ENCODE data around the gene MINDY4B. TPM values are rescaled to one million over a fixed set of nuclear protein-coding genes. Genes with fewer than 3 reads are reported as not detected.
A peak's percentile ranks its signal among the peaks of the same experiment; 100 is the strongest.

The MINDY4B gene
- polyA plus RNA-seq, 2 of the 4 experiments (the other 2 are of a cell fraction) = not detected

DNA sequence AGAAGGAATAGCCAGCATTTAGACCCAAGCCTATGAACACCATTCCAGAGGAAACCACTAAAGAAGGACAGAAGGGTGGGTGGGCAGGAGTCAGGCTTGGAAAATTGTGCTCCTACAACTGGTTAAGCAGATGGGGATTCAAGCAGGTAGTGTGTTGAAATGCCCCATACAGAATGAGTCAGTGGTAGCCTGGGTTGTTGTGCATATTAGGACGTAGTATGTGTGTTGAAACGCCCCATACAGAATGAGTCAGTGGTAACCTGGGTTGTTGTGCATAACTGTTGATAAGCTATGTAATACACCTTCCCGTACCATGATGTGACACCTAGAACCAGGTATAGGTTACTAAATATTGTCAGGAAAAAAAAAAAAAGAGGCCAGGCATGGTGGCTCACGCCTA is 34.0 kb downstream of the MINDY4B start:
- CTCF ChIA-PET = no interaction called here
- POLR2A ChIA-PET = no interaction called here
- FAIRE-seq = no peak

GRCh38 chr3:150870406-150870805 is 34.8 kb downstream of the MINDY4B start:
- H3K4me1 ChIP-seq = no peaks in the 10 kb centered on the region
- FAIRE-seq = no peak
- H3K4me2 ChIP-seq = no peak overlapping the region
- POLR2A ChIA-PET = no interaction called here
- WGBS (ENCODE audit: missing lambda C conversion rate) = 77% methylated on average over 3 of the region's 3 CpGs
- ATAC-seq = no peak
- no peak overlapping the region for H3K4me3 ChIP-seq
- H3K27ac ChIP-seq = no peak overlapping the region
- DNase-seq (ENCODE audit: low read depth in 1 of 2, low spot score in 1 of 2) = no peak
- TF ChIP-seq KDM5A (IDR thresholded peaks at IDR 0.05) (no peak), MYC (IDR thresholded peaks at IDR 0.05; ENCODE audit: borderline replicate concordance, low read length) (no peak), NR3C1 (IDR thresholded peaks at IDR 0.05) (no peak), ZFP36 (IDR thresholded peaks at IDR 0.05; ENCODE audit: borderline replicate concordance, partially characterized antibody) (no peak), KDM1A (IDR thresholded peaks at IDR 0.05; ENCODE audit: low read depth) (no peak), JUNB (IDR thresholded peaks at IDR 0.05) (no peak), EHMT2 (IDR thresholded peaks at IDR 0.05; ENCODE audit: low read depth) (no peak), PHF8 (IDR thresholded peaks at IDR 0.05; ENCODE audit: borderline replicate concordance, low read depth) (no peak), RNF2 (IDR thresholded peaks at IDR 0.05; ENCODE audit: borderline replicate concordance, low read depth) (no peak), TFCP2L1 (CRISPR knock-in tag; IDR thresholded peaks at IDR 0.05) (no peak), HOXA7 (CRISPR knock-in tag; IDR thresholded peaks at IDR 0.05) (no peak), BHLHE40 (IDR thresholded peaks at IDR 0.05; ENCODE audit: low read depth, low read length) (no peak), HOXB5 (CRISPR knock-in tag; IDR thresholded peaks at IDR 0.05) (no peak), EP300 (IDR thresholded peaks at IDR 0.05) (no peak), JUN (IDR thresholded peaks at IDR 0.05) (no peak), ESRRA (IDR thresholded peaks at IDR 0.05; ENCODE audit: borderline replicate concordance, low read length) (no peak)
- TF ChIP-seq, protein P1, sequence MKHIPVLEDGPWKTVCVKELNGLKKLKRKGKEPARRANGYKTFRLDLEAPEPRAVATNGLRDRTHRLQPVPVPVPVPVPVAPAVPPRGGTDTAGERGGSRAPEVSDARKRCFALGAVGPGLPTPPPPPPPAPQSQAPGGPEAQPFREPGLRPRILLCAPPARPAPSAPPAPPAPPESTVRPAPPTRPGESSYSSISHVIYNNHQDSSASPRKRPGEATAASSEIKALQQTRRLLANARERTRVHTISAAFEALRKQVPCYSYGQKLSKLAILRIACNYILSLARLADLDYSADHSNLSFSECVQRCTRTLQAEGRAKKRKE (CRISPR knock-in tag; IDR thresholded peaks at IDR 0.05; ENCODE audit: low read depth) = no peak
- CTCF ChIA-PET = no interaction called here
- no peaks in the 10 kb centered on the region for H3K9me3 ChIP-seq

More for the DNA sequence above, 34.0 kb downstream of the MINDY4B start:
- TF ChIP-seq, protein P2, sequence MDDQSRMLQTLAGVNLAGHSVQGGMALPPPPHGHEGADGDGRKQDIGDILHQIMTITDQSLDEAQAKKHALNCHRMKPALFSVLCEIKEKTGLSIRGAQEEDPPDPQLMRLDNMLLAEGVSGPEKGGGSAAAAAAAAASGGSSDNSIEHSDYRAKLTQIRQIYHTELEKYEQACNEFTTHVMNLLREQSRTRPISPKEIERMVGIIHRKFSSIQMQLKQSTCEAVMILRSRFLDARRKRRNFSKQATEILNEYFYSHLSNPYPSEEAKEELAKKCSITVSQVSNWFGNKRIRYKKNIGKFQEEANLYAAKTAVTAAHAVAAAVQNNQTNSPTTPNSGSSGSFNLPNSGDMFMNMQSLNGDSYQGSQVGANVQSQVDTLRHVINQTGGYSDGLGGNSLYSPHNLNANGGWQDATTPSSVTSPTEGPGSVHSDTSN (IDR thresholded peaks at IDR 0.05) = no peak
- TF ChIP-seq KDM1A (IDR thresholded peaks at IDR 0.05; ENCODE audit: low read depth) = no peak
- TF ChIP-seq FOSL2 (IDR thresholded peaks at IDR 0.05) = no peak
- TF ChIP-seq FOSL2 (CRISPR knock-in tag; IDR thresholded peaks at IDR 0.05) = peak; percentile 34; the same call in 1 of the 2 replicates
- Histone ChIP-seq H3K4me2 (no peak overlapping the region), H3K4me3 (no peak overlapping the region), H3K27ac (no peak overlapping the region), H3K9me3 (no peaks in the 10 kb centered on the region), H3K4me1 (no peaks in the 10 kb centered on the region)
- WGBS (ENCODE audit: missing lambda C conversion rate) = 15% methylated on average over 4 of the region's 4 CpGs
- ATAC-seq (peak; percentile 56 to 85), DNase-seq (ENCODE audit: low read depth in 1 of 2, low spot score in 1 of 2) (peak in 1 of 2 experiments; percentile 24)

DNA sequence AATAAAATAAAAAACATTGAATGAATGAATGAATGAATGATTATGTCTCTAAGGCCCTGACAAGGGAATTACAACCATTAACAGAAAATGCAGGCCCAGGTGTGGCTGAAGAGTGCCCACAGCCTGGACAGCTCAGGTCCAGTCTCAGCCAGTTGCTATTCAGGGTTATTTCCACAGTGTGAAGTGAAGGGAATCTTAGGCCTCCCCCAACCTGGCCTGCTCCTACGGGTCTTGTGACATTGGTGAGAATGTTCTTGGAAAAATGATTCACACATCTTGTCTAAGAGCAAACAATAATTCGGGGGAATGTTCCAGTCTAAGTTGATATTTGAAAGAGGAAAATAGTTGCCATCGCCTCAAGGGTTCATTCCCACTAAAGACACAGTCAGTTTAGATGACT is 37.0 kb downstream of the MINDY4B start:
- ATAC-seq = peak; percentile 40 to 45; a peak in 4 of 6 replicates
- H3K9me3 ChIP-seq = no peaks in the 10 kb centered on the region
- ChIA-PET POLR2A (no interaction called here), CTCF (interaction anchor here (1.6 to 2.9 kb wide), 2 partner anchors 80 to 146 kb away, joined by 8 to 16 read pairs; no protein-coding TSS in a partner anchor)
- no peak for TF ChIP-seq ESRRA (IDR thresholded peaks at IDR 0.05; ENCODE audit: borderline replicate concordance, low read length)
- TF ChIP-seq ZFP36 (IDR thresholded peaks at IDR 0.05; ENCODE audit: borderline replicate concordance, partially characterized antibody) = no peak
- TF ChIP-seq FOSL2 (IDR thresholded peaks at IDR 0.05) = no peak
- 0 out of 2 replicates have a peak, but pooled peaks have one; percentile 7 for TF ChIP-seq FOSL2 (CRISPR knock-in tag; IDR thresholded peaks at IDR 0.05)
- TF ChIP-seq KDM5A (IDR thresholded peaks at IDR 0.05) = no peak
- TF ChIP-seq EHMT2 (IDR thresholded peaks at IDR 0.05; ENCODE audit: low read depth) = no peak
- H3K4me2 ChIP-seq = no peak overlapping the region
- 34% methylated on average over 3 of the region's 3 CpGs for WGBS (ENCODE audit: missing lambda C conversion rate)
- peak in 1 of 2 experiments; percentile 22 for DNase-seq (ENCODE audit: low read depth in 1 of 2, low spot score in 1 of 2)
- H3K4me1 ChIP-seq = no peaks in the 10 kb centered on the region
- peak overlapping the region in 1 of 2 experiments; percentile 19; a peak in 1 of 6 replicates for H3K27ac ChIP-seq
- H3K4me3 ChIP-seq = no peak overlapping the region
- no peak for FAIRE-seq
